Glutamatergic neuron (in vitro differentiated cells): ENCODE data around the gene SRPX2. TPM values are rescaled to one million over a fixed set of nuclear protein-coding genes. Genes with fewer than 3 reads are reported as not detected.

Experiments used
- DNase-seq: peaks from one replicate; pipeline ENCODE4 v3.0.0; 2022
- H3K27ac Mint-ChIP-seq: one replicate; pipeline ENCODE4 v1.8.0; 2020; ENCODE audit warnings: mild to moderate bottlenecking, mixed read lengths, inconsistent platforms; ENCODE audit not compliant: unreplicated experiment
- H3K27me3 Mint-ChIP-seq: one replicate; pipeline ENCODE4 v1.8.0; 2020; ENCODE audit warnings: mild to moderate bottlenecking, moderate library complexity, mixed read lengths, inconsistent platforms; ENCODE audit not compliant: unreplicated experiment
- H3K36me3 Mint-ChIP-seq: one replicate; pipeline ENCODE4 v1.8.0; 2020; ENCODE audit warnings: mild to moderate bottlenecking, mixed read lengths, inconsistent platforms; ENCODE audit not compliant: unreplicated experiment
- H3K4me1 Mint-ChIP-seq: one replicate; pipeline ENCODE4 v1.8.0; 2020; ENCODE audit warnings: mild to moderate bottlenecking, low read depth, mixed read lengths, inconsistent platforms; ENCODE audit not compliant: unreplicated experiment
- H3K4me3 Mint-ChIP-seq: one replicate; pipeline ENCODE4 v1.8.0; 2020; ENCODE audit warnings: mild to moderate bottlenecking, mixed read lengths, inconsistent platforms; ENCODE audit not compliant: unreplicated experiment
- H3K9me3 Mint-ChIP-seq: one replicate; pipeline ENCODE4 v1.8.0; 2020; ENCODE audit warnings: mild to moderate bottlenecking, moderate library complexity, mixed read lengths, inconsistent platforms; ENCODE audit not compliant: unreplicated experiment
- CTCF ChIP-seq: fragments of 200-600 bp; sonication (generic); IDR thresholded peaks from one replicate; pipeline ENCODE4 v1.5.0; 2021; ENCODE audit not compliant: partially characterized antibody, unreplicated experiment
- total RNA-seq: library from RNA; stranded (reverse); fragmentation: NEBNext Ultra II Directional; extraction: Animal tissue kit (Norgen Biotek cat#: 25700); gene quantifications from one replicate; pipeline ENCODE4 v1.2.1, GENCODE V29; 2021; ENCODE audit not compliant: unreplicated experiment

SRPX2 gene
- total RNA-seq, 1 donor from 2014 or later = not detected

GRCh38 chrX:100704581-100705203 lies 60.7 kb downstream of the SRPX2 start:
- Mint-ChIP-seq H3K4me3 (no peak overlapping the region), H3K36me3 (no peaks in the 10 kb centered on the region), H3K9me3 (no peaks in the 10 kb centered on the region), H3K27me3 (no peaks in the 10 kb centered on the region), H3K4me1 (no peaks in the 10 kb centered on the region), H3K27ac (no peak overlapping the region)
- TF ChIP-seq CTCF = no peak
- DNase-seq = no peak

GRCh38 chrX:100710816-100711215 lies 66.8 kb downstream of the SRPX2 start:
- Mint-ChIP-seq H3K27me3 (no peaks in the 10 kb centered on the region), H3K9me3 (no peaks in the 10 kb centered on the region), H3K36me3 (no peaks in the 10 kb centered on the region), H3K4me1 (no peaks in the 10 kb centered on the region), H3K27ac (no peak overlapping the region), H3K4me3 (no peak overlapping the region)
- no peak for DNase-seq
- no peak for TF ChIP-seq CTCF

- Mint-ChIP-seq H3K36me3 (no peaks in the 10 kb centered on the region), H3K9me3 (no peaks in the 10 kb centered on the region), H3K4me3 (no peak overlapping the region), H3K27ac (no peak overlapping the region), H3K4me1 (peaks cover 7% of the 10 kb centered on the region), H3K27me3 (no peaks in the 10 kb centered on the region)
- no peak for TF ChIP-seq CTCF
- no peak for DNase-seq
Observed at GRCh38 chrX:100717363-100717762, 73.4 kb downstream of the SRPX2 start.

GRCh38 chrX:100719139-100719538 lies 75.1 kb downstream of the SRPX2 start:
- DNase-seq = no peak
- peaks cover 7% of the 10 kb centered on the region for H3K4me1 Mint-ChIP-seq
- no peak overlapping the region for H3K27ac Mint-ChIP-seq
- no peak overlapping the region for H3K4me3 Mint-ChIP-seq
- TF ChIP-seq CTCF = no peak
- no peaks in the 10 kb centered on the region for H3K27me3 Mint-ChIP-seq
- H3K9me3 Mint-ChIP-seq = no peaks in the 10 kb centered on the region
- H3K36me3 Mint-ChIP-seq = no peaks in the 10 kb centered on the region

GRCh38 chrX:100720301-100720700 lies 76.3 kb downstream of the SRPX2 start:
- H3K27me3 Mint-ChIP-seq = no peaks in the 10 kb centered on the region
- DNase-seq = no peak
- peaks cover 7% of the 10 kb centered on the region for H3K4me1 Mint-ChIP-seq
- no peak overlapping the region for H3K27ac Mint-ChIP-seq
- no peak overlapping the region for H3K4me3 Mint-ChIP-seq
- H3K9me3 Mint-ChIP-seq = no peaks in the 10 kb centered on the region
- no peaks in the 10 kb centered on the region for H3K36me3 Mint-ChIP-seq
- TF ChIP-seq CTCF = no peak
